ENCODE measurements around the gene CPNE6. TPM values are rescaled to one million over a fixed set of nuclear protein-coding genes. Genes with fewer than 3 reads are reported as not detected.

Gene CPNE6
- total and polyA plus RNA-seq, 2 of the 13 experiments (the other 11 are each of a cell fraction or from before 2014, with no cell fraction given): not detected

DNA sequence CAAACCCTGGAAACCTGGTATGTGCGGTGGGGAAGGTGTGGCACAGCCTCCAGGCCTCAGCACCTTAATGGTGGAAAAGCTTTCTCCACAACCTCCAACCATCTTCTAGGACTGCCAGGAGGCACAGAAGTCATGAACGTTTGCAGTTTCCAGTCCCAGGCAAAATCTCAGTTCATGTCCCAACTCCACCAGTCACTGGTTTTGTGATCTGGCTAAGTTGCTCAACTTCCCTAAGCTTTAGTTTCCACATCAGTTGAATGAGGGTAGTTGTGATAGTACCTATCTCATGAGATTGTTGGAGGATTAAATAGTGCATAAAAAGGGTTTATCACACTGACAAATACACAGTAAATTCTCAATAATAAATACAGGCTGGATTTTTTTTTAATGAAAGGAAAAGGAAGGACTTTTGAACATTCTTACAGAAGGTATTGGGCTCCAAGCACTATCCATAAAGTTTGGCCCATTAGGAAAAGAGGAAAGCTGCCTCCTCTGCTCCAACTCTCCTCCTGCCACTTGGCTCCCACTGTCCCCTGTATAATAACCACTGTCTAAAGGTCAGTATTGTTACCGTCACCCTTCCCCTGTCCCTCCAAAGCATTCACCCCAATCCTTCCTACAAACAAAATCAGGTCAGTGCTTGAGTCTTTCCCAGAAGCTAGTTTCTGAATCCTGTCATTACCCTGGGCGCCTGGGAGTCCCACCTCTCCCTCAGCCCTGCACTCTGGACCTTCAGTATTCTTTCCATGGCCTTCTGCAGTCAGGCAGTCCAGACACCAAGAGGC lies 29.0 kb downstream of the CPNE6 start:
- peaks cover 47 to 65% of the 10 kb centered on the region in 2 experiments for H3K36me3 ChIP-seq (replicated peaks in 1 of 2; ENCODE audit: control insufficient read depth in 1 of 2, insufficient read depth in 2 of 2, low read length in 2 of 2)
- ATAC-seq: peak; percentile 42
- intact Hi-C loops (cut with micrococcal nuclease; ENCODE audit: unreplicated experiment) (no loop called here), in situ Hi-C loops (cut with HindIII; ENCODE audit: extremely low pct_ligation_motif_present, low pct_unique_long_range_greater_than_20kb) (loop anchor here (25.0 kb wide), 1 partner anchor 1513 kb away; the partner anchor contains the start of genes ABHD4 and DAD1)
- H3K9ac ChIP-seq (ENCODE audit: insufficient read depth, low read depth, low read length): no peak overlapping the region
- no peak for DNase-seq (ENCODE audit: low spot score)
- 80% methylated on average over 4 of the region's 4 CpGs for WGBS (ENCODE audit: low lambda C conversion rate)
- H3K27me3 ChIP-seq (ENCODE audit: control insufficient read depth in 1 of 2, insufficient read depth in 2 of 2, low read length in 2 of 2): no peaks in the 10 kb centered on the region
- H4K20me1 ChIP-seq (ENCODE audit: insufficient read depth, low read length): 0 out of 2 replicates have a peak, but pooled peaks cover 4% of the 10 kb centered on the region
- peak overlapping the region; percentile 10 for H3K27ac ChIP-seq (ENCODE audit: extremely low read length, insufficient read depth, low read length)
- peaks cover 48% of the 10 kb centered on the region for H3K4me1 ChIP-seq (ENCODE audit: insufficient read depth, low read length)
- FAIRE-seq: no peak
- CTCF ChIA-PET (ENCODE audit: low intra/inter-chr PET ratio, low total read pairs): no interaction called here
- no peak overlapping the region for H2AFZ ChIP-seq (ENCODE audit: low read length)
- no peak overlapping the region for H3K4me3 ChIP-seq (replicated peaks in 1 of 3; ENCODE audit: insufficient read depth in 1 of 3, low read depth in 2 of 3, low read length in 3 of 3)
- POLR2A ChIA-PET: interaction anchor here (0.8 to 14.4 kb wide), 10 partner anchors 5 to 61 kb away, joined by 3 to 594 read pairs (median 6); partner anchors contain the start of genes DCAF11, EMC9, IRF9 and NRL
- BruUV-seq (replicated peaks): TSS peak; percentile 1
- H3K9me3 ChIP-seq (ENCODE audit: low read length): no peaks in the 10 kb centered on the region; the same call in 1 of the 2 replicates
- peaks cover 16% of the 10 kb centered on the region for H3K79me2 ChIP-seq (ENCODE audit: insufficient read depth, low read length)
- H3K4me2 ChIP-seq (ENCODE audit: low read depth, low read length): no peak overlapping the region
- no peak for TF ChIP-seq SOX5 (CRISPR knock-in tag; IDR thresholded peaks at IDR 0.05; ENCODE audit: borderline replicate concordance)
- 0 out of 2 replicates have a peak, but pooled peaks have one; percentile 9 for TF ChIP-seq REPIN1 (CRISPR knock-in tag; IDR thresholded peaks at IDR 0.05; ENCODE audit: borderline replicate concordance, low read depth)
- no peak for TF ChIP-seq AGO2 (optimal IDR thresholded peaks at IDR 0.05; ENCODE audit: low read depth, low read length)
- TF ChIP-seq LCORL (IDR thresholded peaks at IDR 0.05): no peak
- no peak for TF ChIP-seq LCORL (CRISPR knock-in tag; IDR thresholded peaks at IDR 0.05)
- TF ChIP-seq, protein P1, sequence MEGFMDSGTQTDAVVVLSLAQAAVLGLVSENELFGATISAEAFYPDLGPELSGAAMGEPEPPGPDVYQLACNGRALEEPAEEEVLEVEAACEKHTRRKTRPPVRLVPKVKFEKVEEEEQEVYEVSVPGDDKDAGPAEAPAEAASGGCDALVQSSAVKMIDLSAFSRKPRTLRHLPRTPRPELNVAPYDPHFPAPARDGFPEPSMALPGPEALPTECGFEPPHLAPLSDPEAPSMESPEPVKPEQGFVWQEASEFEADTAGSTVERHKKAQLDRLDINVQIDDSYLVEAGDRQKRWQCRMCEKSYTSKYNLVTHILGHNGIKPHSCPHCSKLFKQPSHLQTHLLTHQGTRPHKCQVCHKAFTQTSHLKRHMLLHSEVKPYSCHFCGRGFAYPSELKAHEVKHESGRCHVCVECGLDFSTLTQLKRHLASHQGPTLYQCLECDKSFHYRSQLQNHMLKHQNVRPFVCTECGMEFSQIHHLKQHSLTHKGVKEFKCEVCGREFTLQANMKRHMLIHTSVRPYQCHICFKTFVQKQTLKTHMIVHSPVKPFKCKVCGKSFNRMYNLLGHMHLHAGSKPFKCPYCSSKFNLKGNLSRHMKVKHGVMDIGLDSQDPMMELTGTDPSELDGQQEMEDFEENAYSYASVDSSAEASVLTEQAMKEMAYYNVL (CRISPR knock-in tag; IDR thresholded peaks at IDR 0.05; ENCODE audit: borderline replicate concordance): 0 out of 2 replicates have a peak, but pooled peaks have one; percentile 18
- TF ChIP-seq FLYWCH1 (CRISPR knock-in tag; IDR thresholded peaks at IDR 0.05): no peak
- TF ChIP-seq RBFOX2 (IDR thresholded peaks at IDR 0.05; ENCODE audit: low read depth, low read length): peak; percentile 57; the same call in 1 of the 2 replicates
- TF ChIP-seq WIZ (CRISPR knock-in tag; IDR thresholded peaks at IDR 0.05): no peak
- TF ChIP-seq, protein P2, sequence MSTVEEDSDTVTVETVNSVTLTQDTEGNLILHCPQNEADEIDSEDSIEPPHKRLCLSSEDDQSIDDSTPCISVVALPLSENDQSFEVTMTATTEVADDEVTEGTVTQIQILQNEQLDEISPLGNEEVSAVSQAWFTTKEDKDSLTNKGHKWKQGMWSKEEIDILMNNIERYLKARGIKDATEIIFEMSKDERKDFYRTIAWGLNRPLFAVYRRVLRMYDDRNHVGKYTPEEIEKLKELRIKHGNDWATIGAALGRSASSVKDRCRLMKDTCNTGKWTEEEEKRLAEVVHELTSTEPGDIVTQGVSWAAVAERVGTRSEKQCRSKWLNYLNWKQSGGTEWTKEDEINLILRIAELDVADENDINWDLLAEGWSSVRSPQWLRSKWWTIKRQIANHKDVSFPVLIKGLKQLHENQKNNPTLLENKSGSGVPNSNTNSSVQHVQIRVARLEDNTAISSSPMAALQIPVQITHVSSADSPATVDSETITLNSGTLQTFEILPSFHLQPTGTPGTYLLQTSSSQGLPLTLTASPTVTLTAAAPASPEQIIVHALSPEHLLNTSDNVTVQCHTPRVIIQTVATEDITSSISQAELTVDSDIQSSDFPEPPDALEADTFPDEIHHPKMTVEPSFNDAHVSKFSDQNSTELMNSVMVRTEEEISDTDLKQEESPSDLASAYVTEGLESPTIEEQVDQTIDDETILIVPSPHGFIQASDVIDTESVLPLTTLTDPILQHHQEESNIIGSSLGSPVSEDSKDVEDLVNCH (CRISPR knock-in tag; IDR thresholded peaks at IDR 0.05): no peak
- TF ChIP-seq SALL1 (CRISPR knock-in tag; IDR thresholded peaks at IDR 0.05): peak; percentile 47; the same call in 1 of the 2 replicates
- no peak for TF ChIP-seq ZNF441 (CRISPR knock-in tag; IDR thresholded peaks at IDR 0.05; ENCODE audit: borderline replicate concordance)
- 0 out of 2 replicates have a peak, but pooled peaks have one; percentile 2 for TF ChIP-seq FOXP1 (IDR thresholded peaks at IDR 0.05)
- TF ChIP-seq FOXP1 (CRISPR knock-in tag; IDR thresholded peaks at IDR 0.05): no peak
- 0 out of 2 replicates have a peak, but pooled peaks have one; percentile 33 for TF ChIP-seq ZNF331 (CRISPR knock-in tag; IDR thresholded peaks at IDR 0.05)
- TF ChIP-seq MAZ (IDR thresholded peaks at IDR 0.05; ENCODE audit: borderline replicate concordance, low read depth, low read length): no peak
- no peak for TF ChIP-seq MAZ (CRISPR knock-in tag; IDR thresholded peaks at IDR 0.05; ENCODE audit: low read depth)
- TF ChIP-seq ZFAT (CRISPR knock-in tag; conservative IDR thresholded peaks at IDR 0.05): no peak
- TF ChIP-seq, protein P3, sequence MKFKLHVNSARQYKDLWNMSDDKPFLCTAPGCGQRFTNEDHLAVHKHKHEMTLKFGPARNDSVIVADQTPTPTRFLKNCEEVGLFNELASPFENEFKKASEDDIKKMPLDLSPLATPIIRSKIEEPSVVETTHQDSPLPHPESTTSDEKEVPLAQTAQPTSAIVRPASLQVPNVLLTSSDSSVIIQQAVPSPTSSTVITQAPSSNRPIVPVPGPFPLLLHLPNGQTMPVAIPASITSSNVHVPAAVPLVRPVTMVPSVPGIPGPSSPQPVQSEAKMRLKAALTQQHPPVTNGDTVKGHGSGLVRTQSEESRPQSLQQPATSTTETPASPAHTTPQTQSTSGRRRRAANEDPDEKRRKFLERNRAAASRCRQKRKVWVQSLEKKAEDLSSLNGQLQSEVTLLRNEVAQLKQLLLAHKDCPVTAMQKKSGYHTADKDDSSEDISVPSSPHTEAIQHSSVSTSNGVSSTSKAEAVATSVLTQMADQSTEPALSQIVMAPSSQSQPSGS (CRISPR knock-in tag; IDR thresholded peaks at IDR 0.05): peak; percentile 30; the same call in 1 of the 2 replicates

Data from HepG2 (cell line).